K562 (cell line): Measurements from ENCODE around the gene TMEM59. TPM values are rescaled to one million over a fixed set of nuclear protein-coding genes. Genes with fewer than 3 reads are reported as not detected.

Source experiments
- ATF2 ChIP-seq: sonication (generic); formaldehyde crosslinking; IDR thresholded peaks from 2 replicates; pipeline ENCODE4 v1.8.1; 2022; ENCODE audit warnings: missing genetic modification reagents
- CEBPB ChIP-seq: fragments of 450-650 bp; IDR thresholded peaks from 2 replicates; pipeline ENCODE4 v1.6.1; 2016; ENCODE audit warnings: missing genetic modification characterization, missing compliant biosample characterization
- ELF2 ChIP-seq: fragments of 250-450 bp; sonication (Bioruptor Pico); IDR thresholded peaks from 2 replicates; pipeline ENCODE4 v1.5.0; 2021; ENCODE audit warnings: mild to moderate bottlenecking
- ETS1 ChIP-seq: conservative IDR thresholded peaks from 2 replicates; pipeline ENCODE4 v1.6.1; 2011; ENCODE audit warnings: low read depth, mild to moderate bottlenecking, low read length; ENCODE audit not compliant: control insufficient read depth
- FOXK2 ChIP-seq, 2 experiments: fragments of 450-650 bp; IDR thresholded peaks in 1 of 2; conservative IDR thresholded peaks in 1 of 2; 2 replicates each; pipeline ENCODE4 v1.6.1; 2016; ENCODE audit warnings: low read depth in 2 of 2, mild to moderate bottlenecking in 1 of 2
- ID3 ChIP-seq, 2 experiments: fragments of 250-450 bp in 1 of 2; fragments of 450-650 bp in 1 of 2; sonication (Bioruptor Pico) in 1 of 2; IDR thresholded peaks; 2 replicates each; pipeline versions ENCODE4 v1.6.1 to v1.8.0; 2016 to 2021; ENCODE audit warnings: mild to moderate bottlenecking in 2 of 2, moderate library complexity in 2 of 2, missing compliant biosample characterization in 1 of 2, missing genetic modification characterization in 1 of 2
- IRF1 ChIP-seq: sonication (generic); formaldehyde crosslinking; IDR thresholded peaks from 2 replicates; pipeline ENCODE4 v1.8.0; 2022; ENCODE audit warnings: missing genetic modification reagents, mild to moderate bottlenecking, borderline replicate concordance
- JUNB ChIP-seq: fragments of 450-650 bp; formaldehyde crosslinking; conservative IDR thresholded peaks from 2 replicates; pipeline ENCODE4 v1.4.0; 2020; ENCODE audit warnings: mild to moderate bottlenecking
- NFE2L1 ChIP-seq: fragments of 450-650 bp; IDR thresholded peaks from 2 replicates; pipeline ENCODE4 v1.6.1; 2016; ENCODE audit warnings: missing genetic modification characterization, low read depth, mild to moderate bottlenecking, missing compliant biosample characterization, moderate library complexity, borderline replicate concordance
- RFX7 ChIP-seq: fragments of 250-450 bp; sonication (Bioruptor Pico); IDR thresholded peaks from 2 replicates; pipeline ENCODE4 v1.5.1; 2021; ENCODE audit warnings: mild to moderate bottlenecking
- SAFB ChIP-seq: fragments of 200-400 bp; formaldehyde crosslinking; IDR thresholded peaks from 2 replicates; pipeline ENCODE4 v1.6.1; 2017; ENCODE audit warnings: low read depth, low read length, borderline replicate concordance
- SIRT6 ChIP-seq: IDR thresholded peaks from one replicate; pipeline ENCODE4 v1.6.1; 2012; ENCODE audit warnings: low read depth, mild to moderate bottlenecking, control low read depth, inconsistent platforms, low read length, moderate library complexity
- SRF ChIP-seq, 2 experiments: fragments of 250-450, 450-650 bp in 1 of 2; sonication (Bioruptor Pico) in 1 of 2; sonication (generic) in 1 of 2; formaldehyde crosslinking; IDR thresholded peaks; 2 replicates each; pipeline versions ENCODE4 v1.5.0 to v1.5.1; 2020 to 2022; ENCODE audit warnings: mild to moderate bottlenecking in 1 of 2, missing genetic modification reagents in 1 of 2
- TAF15 ChIP-seq: fragments of 200-400 bp; formaldehyde crosslinking; IDR thresholded peaks from 2 replicates; pipeline ENCODE4 v1.6.1; 2017; ENCODE audit warnings: mild to moderate bottlenecking, low read depth, low read length, moderate library complexity
- ZNF263 ChIP-seq: sonication (generic); formaldehyde crosslinking; IDR thresholded peaks from 2 replicates; pipeline ENCODE4 v1.8.0; 2022; ENCODE audit warnings: mild to moderate bottlenecking, missing genetic modification reagents, borderline replicate concordance
- ZNF764 ChIP-seq: fragments of 250-450 bp; sonication (Bioruptor Pico); IDR thresholded peaks from 2 replicates; pipeline ENCODE4 v1.4.0; 2020; ENCODE audit warnings: low read depth, mild to moderate bottlenecking, moderate library complexity
- polyA plus RNA-seq, 8 experiments: library from polyadenylated mRNA; depleted of rRNA in 4 of 8; stranded (reverse) in 5 of 8; unstranded in 3 of 8; fragments of >200 nt; fragmentation: Nextera tagmentation in 2 of 8; fragmentation: Illumina TruSeq in 1 of 8; extraction: Ambion mirVana in 2 of 8; extraction: Trizol in 1 of 8; gene quantifications; 2 replicates each; pipeline versions ENCODE4 v1.2.1 to v1.2.3, GENCODE V29; 2011 to 2014; ENCODE audit warnings: inconsistent platforms in 1 of 8, missing spikeins in 1 of 8
- total RNA-seq, 7 experiments: library from RNA; depleted of rRNA in 6 of 7; stranded (reverse); fragments of >200 nt in 6 of 7; fragmentation: Illumina TruSeq in 2 of 7; extraction: Trizol in 2 of 7; gene quantifications; 2 replicates each; pipeline versions ENCODE4 v1.2.1 to v1.2.3, GENCODE V29; 2011 to 2021; ENCODE audit warnings: low replicate concordance in 1 of 7
- TF ChIP-seq, protein P1 (sequence below): sonication (generic); formaldehyde crosslinking; IDR thresholded peaks from 2 replicates; pipeline ENCODE4 v1.8.1; 2023; ENCODE audit warnings: missing genetic modification reagents, mild to moderate bottlenecking, borderline replicate concordance

Gene TMEM59
- total and polyA plus RNA-seq, 9 of the 15 experiments (the other 6 are each of a cell fraction or from before 2014, with no cell fraction given): 93.1 to 316 (median 151) TPM

DNA sequence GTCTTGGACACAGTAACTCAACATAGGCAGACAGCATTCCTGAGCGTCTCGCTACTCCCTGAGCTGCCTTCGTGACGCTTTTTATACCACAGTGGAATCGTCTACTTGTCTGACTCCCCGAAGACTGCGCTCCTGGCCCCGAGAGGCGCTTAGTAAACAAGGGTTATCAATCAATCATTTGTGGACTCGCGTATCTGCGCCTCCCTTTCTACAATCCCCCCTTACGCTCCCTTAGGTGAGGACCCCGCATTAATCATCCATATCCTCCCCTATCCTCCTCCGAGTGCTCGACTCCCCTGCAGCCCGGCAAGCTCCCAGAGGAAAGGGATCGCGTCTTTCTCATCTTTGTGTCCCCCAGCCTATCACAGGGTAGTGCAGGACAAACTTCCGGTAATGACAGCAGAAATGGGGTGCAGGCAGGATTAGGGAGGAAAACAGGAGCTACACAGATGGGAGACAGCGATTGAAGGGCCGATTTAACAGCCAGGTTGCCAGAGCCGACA lies 522 bp downstream of the TMEM59 start (continued):
- TF ChIP-seq SAFB (no peak), ETS1 (no peak), SIRT6 (no peak), ZNF764 (no peak), TAF15 (no peak), FOXK2 (conservative IDR thresholded peaks at IDR 0.05 in 1 of 2, IDR thresholded peaks at IDR 0.05 in 1 of 2; ENCODE audit: low read depth in 2 of 2) (peak; percentile 67 to 83), JUNB (CRISPR knock-in tag) (no peak), CEBPB (tag) (no peak), RFX7 (no peak), NFE2L1 (tag) (no peak), ELF2 (CRISPR knock-in tag) (no peak), ID3 (CRISPR knock-in tag; IDR thresholded peaks at IDR 0.05) (no peak), ID3 (tag; IDR thresholded peaks at IDR 0.05) (0 out of 2 replicates have a peak, but pooled peaks have one; percentile 21), SRF (CRISPR knock-in tag; IDR thresholded peaks at IDR 0.05) (no peak), IRF1 (CRISPR knock-in tag) (no peak), ATF2 (CRISPR knock-in tag) (no peak), ZNF263 (0 out of 2 replicates have a peak, but pooled peaks have one; percentile 0)
- TF ChIP-seq, protein P1, sequence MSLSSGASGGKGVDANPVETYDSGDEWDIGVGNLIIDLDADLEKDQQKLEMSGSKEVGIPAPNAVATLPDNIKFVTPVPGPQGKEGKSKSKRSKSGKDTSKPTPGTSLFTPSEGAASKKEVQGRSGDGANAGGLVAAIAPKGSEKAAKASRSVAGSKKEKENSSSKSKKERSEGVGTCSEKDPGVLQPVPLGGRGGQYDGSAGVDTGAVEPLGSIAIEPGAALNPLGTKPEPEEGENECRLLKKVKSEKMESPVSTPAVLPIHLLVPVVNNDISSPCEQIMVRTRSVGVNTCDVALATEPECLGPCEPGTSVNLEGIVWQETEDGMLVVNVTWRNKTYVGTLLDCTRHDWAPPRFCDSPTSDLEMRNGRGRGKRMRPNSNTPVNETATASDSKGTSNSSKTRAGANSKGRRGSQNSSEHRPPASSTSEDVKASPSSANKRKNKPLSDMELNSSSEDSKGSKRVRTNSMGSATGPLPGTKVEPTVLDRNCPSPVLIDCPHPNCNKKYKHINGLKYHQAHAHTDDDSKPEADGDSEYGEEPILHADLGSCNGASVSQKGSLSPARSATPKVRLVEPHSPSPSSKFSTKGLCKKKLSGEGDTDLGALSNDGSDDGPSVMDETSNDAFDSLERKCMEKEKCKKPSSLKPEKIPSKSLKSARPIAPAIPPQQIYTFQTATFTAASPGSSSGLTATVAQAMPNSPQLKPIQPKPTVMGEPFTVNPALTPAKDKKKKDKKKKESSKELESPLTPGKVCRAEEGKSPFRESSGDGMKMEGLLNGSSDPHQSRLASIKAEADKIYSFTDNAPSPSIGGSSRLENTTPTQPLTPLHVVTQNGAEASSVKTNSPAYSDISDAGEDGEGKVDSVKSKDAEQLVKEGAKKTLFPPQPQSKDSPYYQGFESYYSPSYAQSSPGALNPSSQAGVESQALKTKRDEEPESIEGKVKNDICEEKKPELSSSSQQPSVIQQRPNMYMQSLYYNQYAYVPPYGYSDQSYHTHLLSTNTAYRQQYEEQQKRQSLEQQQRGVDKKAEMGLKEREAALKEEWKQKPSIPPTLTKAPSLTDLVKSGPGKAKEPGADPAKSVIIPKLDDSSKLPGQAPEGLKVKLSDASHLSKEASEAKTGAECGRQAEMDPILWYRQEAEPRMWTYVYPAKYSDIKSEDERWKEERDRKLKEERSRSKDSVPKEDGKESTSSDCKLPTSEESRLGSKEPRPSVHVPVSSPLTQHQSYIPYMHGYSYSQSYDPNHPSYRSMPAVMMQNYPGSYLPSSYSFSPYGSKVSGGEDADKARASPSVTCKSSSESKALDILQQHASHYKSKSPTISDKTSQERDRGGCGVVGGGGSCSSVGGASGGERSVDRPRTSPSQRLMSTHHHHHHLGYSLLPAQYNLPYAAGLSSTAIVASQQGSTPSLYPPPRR (CRISPR knock-in tag): 0 out of 2 replicates have a peak, but pooled peaks have one; percentile 68
